Stimulated activated CD4-positive, alpha-beta T cell treated with anti-CD3 and anti-CD28 coated beads, Interleukin-12 subunit alpha, Interleukin-12 subunit beta, amount 100 ng/mL, for 24 hours (primary cell): ENCODE measurements around the gene NCMAP.
"Not testable (repeated sequence)": the region's sequence is repeated elsewhere in the genome, so short reads cannot be mapped to it uniquely, and the experiment has no call there.

Experiments
- DNase-seq, 2 experiments: peaks; one replicate each; pipeline ENCODE4 v3.0.0-alpha.2; 2020; ENCODE audit warnings: low read depth in 2 of 2

NCMAP gene

GRCh38 chr1:24541711-24542346 lies 14.1 kb upstream of the NCMAP start:
- no peak for DNase-seq

GRCh38 chr1:24544239-24544638 lies 11.6 kb upstream of the NCMAP start:
- no peak for DNase-seq

GRCh38 chr1:24545662-24546061 lies 10.2 kb upstream of the NCMAP start:
- no peak for DNase-seq

- no peak for DNase-seq
Measured at GRCh38 chr1:24547195-24547594, 8.7 kb upstream of the NCMAP start.

- no peak for DNase-seq
Measured at GRCh38 chr1:24548070-24548469, 7.8 kb upstream of the NCMAP start.

GRCh38 chr1:24549210-24549609 lies 6.7 kb upstream of the NCMAP start:
- DNase-seq = not testable (repeated sequence)

- no peak for DNase-seq
Measured at GRCh38 chr1:24551290-24551959, 4.5 kb upstream of the NCMAP start.

GRCh38 chr1:24551960-24552571 lies 3.8 kb upstream of the NCMAP start:
- DNase-seq = no peak

GRCh38 chr1:24553931-24554330 lies 2.0 kb upstream of the NCMAP start:
- DNase-seq = no peak

GRCh38 chr1:24554714-24555113 lies 1.2 kb upstream of the NCMAP start:
- no peak for DNase-seq

GRCh38 chr1:24556414-24556795 lies 518 bp downstream of the NCMAP start:
- DNase-seq = no peak

- no peak for DNase-seq
Measured at GRCh38 chr1:24557220-24557619, 1.3 kb downstream of the NCMAP start.

GRCh38 chr1:24557711-24558131 lies 1.8 kb downstream of the NCMAP start:
- no peak for DNase-seq

- no peak for DNase-seq
Measured at GRCh38 chr1:24558455-24558854, 2.6 kb downstream of the NCMAP start.

GRCh38 chr1:24558902-24559791 lies 3.3 kb downstream of the NCMAP start:
- no peak for DNase-seq

- no peak for DNase-seq
Measured at GRCh38 chr1:24560361-24560760, 4.5 kb downstream of the NCMAP start.

GRCh38 chr1:24562625-24563024 lies 6.7 kb downstream of the NCMAP start:
- no peak for DNase-seq

- no peak for DNase-seq
Measured at GRCh38 chr1:24564695-24565094, 8.8 kb downstream of the NCMAP start.

- no peak for DNase-seq
Measured at GRCh38 chr1:24566236-24566867, 10.5 kb downstream of the NCMAP start.

- DNase-seq = no peak
Measured at GRCh38 chr1:24567792-24568388, 12.0 kb downstream of the NCMAP start.

- DNase-seq = no peak
Measured at GRCh38 chr1:24568475-24568874, 12.6 kb downstream of the NCMAP start.
